ENCODE data around the gene TMEM8B.

Gene TMEM8B

GRCh38 chr9:35842020-35842745 is 13.2 kb downstream of the TMEM8B start:
- no peak overlapping the region for H3K27ac ChIP-seq (replicated peaks)
- TF ChIP-seq CTCF (IDR thresholded peaks at IDR 0.05; ENCODE audit: insufficient read depth, low read length), result no peak
- no peak for TF ChIP-seq POLR2AphosphoS5 (IDR thresholded peaks at IDR 0.05; ENCODE audit: low read depth)
- TF ChIP-seq SPI1 (IDR thresholded peaks at IDR 0.05; ENCODE audit: borderline replicate concordance, low read depth), result no peak
- no peak for TF ChIP-seq GABPA (IDR thresholded peaks at IDR 0.05; ENCODE audit: low read depth)
- no peak for TF ChIP-seq REST (IDR thresholded peaks at IDR 0.05; ENCODE audit: insufficient replicate concordance, low read depth)
- H3K4me3 ChIP-seq (replicated peaks; ENCODE audit: insufficient read depth, low read length), result no peak overlapping the region
- DNase-seq (ENCODE audit: low read depth in 1 of 2, low spot score in 1 of 2), result no peak
- H3K27me3 ChIP-seq (ENCODE audit: insufficient read depth, poor library complexity, severe bottlenecking), result peaks cover 34% of the 10 kb centered on the region

GRCh38 chr9:35842795-35843194 is 13.8 kb downstream of the TMEM8B start:
- Histone ChIP-seq H3K27ac (replicated peaks) (no peak overlapping the region), H3K4me3 (replicated peaks; ENCODE audit: insufficient read depth, low read length) (no peak overlapping the region), H3K27me3 (ENCODE audit: insufficient read depth, poor library complexity, severe bottlenecking) (peaks cover 38% of the 10 kb centered on the region)
- TF ChIP-seq CTCF (IDR thresholded peaks at IDR 0.05; ENCODE audit: insufficient read depth, low read length), result no peak
- no peak for TF ChIP-seq REST (IDR thresholded peaks at IDR 0.05; ENCODE audit: insufficient replicate concordance, low read depth)
- no peak for TF ChIP-seq GABPA (IDR thresholded peaks at IDR 0.05; ENCODE audit: low read depth)
- TF ChIP-seq SPI1 (IDR thresholded peaks at IDR 0.05; ENCODE audit: borderline replicate concordance, low read depth), result no peak
- no peak for TF ChIP-seq POLR2AphosphoS5 (IDR thresholded peaks at IDR 0.05; ENCODE audit: low read depth)
- DNase-seq (ENCODE audit: low read depth in 1 of 2, low spot score in 1 of 2), result no peak

GRCh38 chr9:35844628-35845270 is 15.7 kb downstream of the TMEM8B start:
- TF ChIP-seq GABPA (IDR thresholded peaks at IDR 0.05; ENCODE audit: low read depth) (peak; percentile 65), POLR2AphosphoS5 (IDR thresholded peaks at IDR 0.05; ENCODE audit: low read depth) (peak; percentile 96), SPI1 (IDR thresholded peaks at IDR 0.05; ENCODE audit: borderline replicate concordance, low read depth) (peak; percentile 65; the same call in 1 of the 2 replicates), CTCF (IDR thresholded peaks at IDR 0.05; ENCODE audit: insufficient read depth, low read length) (no peak), REST (IDR thresholded peaks at IDR 0.05; ENCODE audit: insufficient replicate concordance, low read depth) (no peak)
- Histone ChIP-seq H3K27ac (replicated peaks) (no peak overlapping the region), H3K27me3 (ENCODE audit: insufficient read depth, poor library complexity, severe bottlenecking) (peaks cover 44% of the 10 kb centered on the region), H3K4me3 (replicated peaks; ENCODE audit: insufficient read depth, low read length) (no peak overlapping the region)
- DNase-seq (ENCODE audit: low read depth in 1 of 2, low spot score in 1 of 2), result peak; percentile 78 to 90
